HPDE6-E6E7 (cell line): Measurements from ENCODE around the gene EGFL7.

ENCODE experiments used
- DNase-seq: peaks from one replicate; pipeline ENCODE4 v3.0.0; 2011; ENCODE audit warnings: missing footprints; ENCODE audit errors: extremely low spot score

The EGFL7 gene

DNA sequence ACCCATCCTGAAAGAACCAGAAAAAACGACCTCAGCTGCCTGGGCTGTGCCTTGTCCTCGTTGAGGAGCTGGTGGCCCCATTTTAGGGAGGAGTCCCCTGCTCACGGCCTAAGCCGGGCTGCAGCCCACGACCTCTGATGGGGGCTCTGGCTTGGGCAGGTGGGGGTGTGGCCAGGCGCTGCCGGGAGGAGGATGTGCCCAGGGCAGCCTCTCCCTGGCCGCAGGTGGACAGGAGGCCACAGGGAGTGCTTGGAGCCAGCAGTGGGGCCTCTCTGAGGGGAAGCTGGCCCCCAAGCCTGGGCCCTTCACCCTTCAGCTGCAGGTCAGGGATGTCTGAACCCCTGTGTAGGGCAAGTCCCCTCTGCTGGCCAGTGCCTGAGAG lies 52.2 kb downstream of the EGFL7 start:
- DNase-seq: no peak

DNA sequence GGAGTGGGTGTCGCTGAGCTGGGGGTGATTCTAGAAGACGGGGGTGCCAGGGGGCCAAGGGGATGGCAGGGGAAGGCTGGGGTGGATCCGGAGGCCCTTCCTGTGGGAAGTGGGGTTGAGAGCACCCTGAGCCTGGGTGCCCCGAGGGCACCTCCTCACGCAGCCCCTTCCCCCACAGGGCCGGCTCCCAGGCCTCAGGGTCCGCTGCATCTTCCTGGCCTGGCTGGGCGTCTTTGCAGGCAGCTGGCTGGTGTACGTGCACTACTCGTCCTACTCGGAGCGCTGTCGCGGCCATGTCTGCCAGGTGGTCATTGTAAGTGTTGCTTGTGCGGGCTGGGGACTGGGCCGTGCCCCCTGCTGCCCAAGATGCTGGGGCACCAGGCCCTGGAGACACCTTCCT lies 54.7 kb downstream of the EGFL7 start:
- no peak for DNase-seq

DNA sequence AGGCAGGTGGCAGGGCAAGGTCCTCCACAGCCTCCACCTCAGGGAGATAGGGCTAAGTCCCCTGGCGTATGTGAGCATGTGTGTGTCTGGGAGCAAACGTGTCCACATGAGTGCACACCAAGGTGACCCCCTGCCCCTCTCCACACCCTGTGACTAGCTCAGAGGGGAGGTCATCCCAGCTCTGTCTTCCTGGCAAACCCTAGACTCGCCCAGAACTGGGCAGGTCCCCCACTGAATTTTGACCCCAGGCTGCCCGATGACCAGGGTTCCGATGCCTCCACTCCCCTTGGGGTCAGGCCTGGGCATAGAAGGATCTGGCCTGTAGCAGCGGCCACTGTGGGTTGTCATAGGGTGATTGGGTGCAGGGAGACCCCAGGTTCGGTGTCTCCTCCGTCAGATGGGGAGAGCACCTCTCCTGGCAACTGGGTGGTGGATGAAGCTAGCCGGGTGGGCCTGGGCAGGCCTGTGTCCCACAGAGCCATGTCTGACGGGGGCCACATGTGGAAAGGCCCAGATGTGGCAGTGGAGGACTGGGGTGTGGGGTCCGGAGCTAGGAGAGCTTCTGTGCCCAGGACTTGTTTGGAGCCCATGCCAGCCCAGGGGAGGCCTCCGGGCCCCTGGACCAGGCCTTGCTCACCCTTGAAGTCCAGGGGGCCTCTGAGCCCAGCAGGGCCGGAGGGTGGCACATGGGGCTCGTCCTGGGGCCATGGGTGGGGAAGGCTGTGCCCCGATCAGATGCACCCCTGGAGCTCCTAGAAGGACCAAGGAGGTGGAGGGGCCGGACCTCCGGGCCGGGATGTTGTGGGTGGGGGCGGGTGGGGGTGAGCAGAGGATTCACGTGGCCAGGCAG lies 55.9 kb downstream of the EGFL7 start:
- DNase-seq: no peak

DNA sequence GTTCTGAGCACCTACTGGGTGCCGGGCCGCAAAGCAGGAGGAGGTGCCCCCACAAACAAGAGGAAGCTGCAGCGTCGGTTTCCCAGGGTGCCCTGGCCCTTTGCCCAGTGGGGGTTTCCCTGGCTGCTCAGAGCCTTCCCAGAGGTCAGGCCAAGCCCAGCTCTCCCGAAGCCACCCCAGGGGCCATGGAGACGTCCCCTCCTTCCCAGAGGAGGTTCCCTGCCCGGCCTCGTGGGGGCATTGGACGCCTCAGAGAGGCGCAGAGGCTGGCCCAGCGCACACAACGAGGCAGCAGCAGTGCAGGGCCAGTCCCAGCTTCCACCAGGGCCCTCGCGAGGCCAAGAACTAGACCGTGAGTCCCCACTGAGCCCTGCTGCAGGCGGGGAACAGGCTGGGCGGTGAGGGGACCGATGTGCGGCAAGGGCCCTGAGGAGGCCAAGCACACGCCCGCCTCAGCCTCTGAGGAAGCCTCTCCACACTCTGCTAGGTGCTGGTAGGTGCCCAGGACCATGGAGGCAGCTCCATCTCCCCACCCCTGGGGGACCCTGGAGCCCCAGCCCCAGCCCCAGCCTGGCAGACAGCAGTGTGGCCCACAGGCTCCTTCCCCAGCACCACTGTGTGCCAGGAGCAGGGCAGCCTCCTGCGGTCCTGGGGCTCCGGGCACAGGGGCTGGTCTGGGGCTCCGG lies 56.6 kb downstream of the EGFL7 start:
- no peak for DNase-seq

DNA sequence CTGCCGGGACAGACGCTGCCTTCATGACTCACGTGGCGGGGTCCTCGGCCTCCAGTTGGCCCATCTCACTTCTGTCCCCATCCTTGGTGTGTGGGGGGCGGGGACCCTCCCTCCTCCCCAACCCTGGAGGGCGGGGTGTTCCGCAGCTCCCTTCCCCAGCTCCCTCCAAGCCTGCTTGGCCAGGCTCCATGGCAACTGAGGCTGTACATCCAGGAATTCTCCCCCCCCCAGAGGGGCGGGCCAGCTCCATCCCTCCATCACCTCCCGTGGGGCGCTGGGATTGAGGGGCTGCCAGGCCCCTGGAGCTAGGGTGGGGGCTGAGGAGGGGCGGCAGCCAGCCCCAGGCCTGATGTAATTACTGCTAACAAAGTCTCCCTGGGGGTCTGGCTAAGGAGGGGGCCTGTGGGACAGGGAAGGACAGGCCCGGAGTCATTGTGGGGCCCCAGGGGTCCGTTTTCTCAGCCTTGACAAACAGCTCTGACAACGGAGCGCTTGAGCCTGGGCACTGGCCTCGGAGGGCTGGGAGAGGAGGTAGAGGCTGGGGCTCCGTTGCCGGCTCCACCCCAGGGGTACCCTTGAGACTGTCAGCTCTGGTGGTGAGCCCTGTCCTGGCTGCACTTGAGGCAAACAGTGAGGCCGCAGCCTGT lies 57.7 kb downstream of the EGFL7 start:
- no peak for DNase-seq

DNA sequence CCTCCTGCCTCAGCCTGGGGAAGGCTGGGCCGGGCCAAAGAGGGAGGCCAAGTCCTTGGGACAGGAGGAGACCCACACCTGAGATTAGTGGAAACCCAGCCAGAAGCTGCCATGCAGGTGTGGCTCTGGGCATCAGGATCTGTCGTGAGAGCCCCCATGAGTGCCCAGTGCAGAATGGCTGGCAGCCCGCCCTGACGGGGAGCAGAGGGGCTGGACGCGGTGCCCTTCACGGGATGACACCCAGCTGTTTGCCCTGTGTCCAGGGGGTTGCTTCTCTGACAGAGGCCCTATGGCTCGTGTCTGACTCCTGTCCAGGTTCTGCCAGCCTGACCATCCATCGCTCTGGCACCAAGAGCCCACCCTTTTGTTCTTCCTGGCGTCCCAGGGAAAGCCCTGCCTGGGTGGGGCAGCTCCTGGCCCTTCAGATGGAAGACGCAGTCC lies 58.2 kb downstream of the EGFL7 start:
- DNase-seq: no peak

DNA sequence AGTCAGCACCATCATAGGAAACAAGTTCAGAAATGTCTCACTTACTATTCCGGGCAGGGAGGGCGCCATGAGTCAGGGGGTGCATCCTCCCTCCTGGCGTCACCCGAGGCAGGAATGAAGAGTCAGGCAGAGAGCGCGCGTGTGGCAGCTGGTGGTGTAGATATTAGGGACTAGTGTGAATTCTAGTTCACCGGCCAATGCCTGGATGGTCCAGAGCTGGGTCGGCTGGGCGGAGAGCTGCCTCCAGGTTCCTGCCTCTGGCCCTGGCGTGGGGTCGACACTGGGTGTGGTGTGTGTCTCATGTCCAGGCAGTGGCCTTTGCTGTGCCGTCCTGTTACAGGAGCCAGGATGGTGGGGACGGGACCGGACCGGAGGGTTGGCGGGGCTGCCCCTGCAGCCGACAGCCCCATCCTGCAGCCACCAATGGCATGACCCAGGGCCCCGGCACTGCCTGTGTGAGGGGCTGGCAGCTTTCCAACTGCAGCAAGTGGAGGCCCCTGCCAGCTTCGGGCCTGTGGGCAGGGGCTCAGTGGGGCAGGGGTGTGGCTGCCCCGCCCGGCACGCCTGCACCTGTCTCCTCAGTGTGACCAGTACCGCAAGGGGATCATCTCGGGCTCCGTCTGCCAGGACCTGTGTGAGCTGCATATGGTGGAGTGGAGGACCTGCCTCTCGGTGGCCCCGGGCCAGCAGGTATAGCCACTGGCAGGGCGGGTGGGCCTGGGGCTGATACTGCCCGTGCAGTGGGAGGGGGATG lies 58.8 kb downstream of the EGFL7 start:
- DNase-seq: peak; percentile 90
